ENCODE results near the gene SLC39A11. TPM values are rescaled to one million over a fixed set of nuclear protein-coding genes. Genes with fewer than 3 reads are reported as not detected.

SLC39A11 gene
- total RNA-seq, 1 donor from 2014 or later = 23.2 TPM

GRCh38 chr17:73013301-73013700 lies 79.2 kb downstream of the SLC39A11 start:
- Mint-ChIP-seq H3K4me3 (no peak overlapping the region), H3K36me3 (no peaks in the 10 kb centered on the region), H3K27me3 (no peaks in the 10 kb centered on the region), H3K9me3 (no peaks in the 10 kb centered on the region), H3K4me1 (ENCODE audit: unreplicated experiment) (peaks cover 33% of the 10 kb centered on the region), H3K27ac (no peak overlapping the region)
- TF ChIP-seq CTCF (conservative IDR thresholded peaks at IDR 0.05) = no peak
- DNase-seq (ENCODE audit: extremely low spot score, unreplicated experiment) = no peak

- no peak for TF ChIP-seq CTCF (conservative IDR thresholded peaks at IDR 0.05)
- Mint-ChIP-seq H3K27me3 (no peaks in the 10 kb centered on the region), H3K36me3 (no peaks in the 10 kb centered on the region), H3K9me3 (no peaks in the 10 kb centered on the region), H3K4me3 (no peak overlapping the region), H3K4me1 (ENCODE audit: unreplicated experiment) (peaks cover 37% of the 10 kb centered on the region), H3K27ac (no peak overlapping the region)
- no peak for DNase-seq (ENCODE audit: extremely low spot score, unreplicated experiment)
These were observed 81.4 kb downstream of the SLC39A11 start for GRCh38 chr17:73011016-73011486.

- no peak overlapping the region for H3K4me3 Mint-ChIP-seq
- H3K27me3 Mint-ChIP-seq = no peaks in the 10 kb centered on the region
- H3K9me3 Mint-ChIP-seq = no peaks in the 10 kb centered on the region
- TF ChIP-seq CTCF (conservative IDR thresholded peaks at IDR 0.05) = no peak
- H3K4me1 Mint-ChIP-seq (ENCODE audit: unreplicated experiment) = peaks cover 37% of the 10 kb centered on the region
- H3K27ac Mint-ChIP-seq = no peak overlapping the region
- no peaks in the 10 kb centered on the region for H3K36me3 Mint-ChIP-seq
- DNase-seq (ENCODE audit: extremely low spot score, unreplicated experiment) = no peak
These were observed 82.1 kb downstream of the SLC39A11 start for GRCh38 chr17:73010414-73010813.

- no peak for TF ChIP-seq CTCF (conservative IDR thresholded peaks at IDR 0.05)
- Mint-ChIP-seq H3K27ac (no peak overlapping the region), H3K36me3 (no peaks in the 10 kb centered on the region), H3K4me3 (no peak overlapping the region), H3K9me3 (no peaks in the 10 kb centered on the region), H3K4me1 (ENCODE audit: unreplicated experiment) (peaks cover 18% of the 10 kb centered on the region), H3K27me3 (no peaks in the 10 kb centered on the region)
- no peak for DNase-seq (ENCODE audit: extremely low spot score, unreplicated experiment)
These were observed 85.1 kb downstream of the SLC39A11 start for GRCh38 chr17:73007407-73007806.

- no peaks in the 10 kb centered on the region for H3K9me3 Mint-ChIP-seq
- no peak for DNase-seq (ENCODE audit: extremely low spot score, unreplicated experiment)
- H3K27me3 Mint-ChIP-seq = no peaks in the 10 kb centered on the region
- no peak for TF ChIP-seq CTCF (conservative IDR thresholded peaks at IDR 0.05)
- no peaks in the 10 kb centered on the region for H3K36me3 Mint-ChIP-seq
- H3K4me3 Mint-ChIP-seq = no peak overlapping the region
- no peak overlapping the region for H3K27ac Mint-ChIP-seq
- peaks cover 8% of the 10 kb centered on the region for H3K4me1 Mint-ChIP-seq (ENCODE audit: unreplicated experiment)
These were observed 87.1 kb downstream of the SLC39A11 start for GRCh38 chr17:73005360-73005759.

GRCh38 chr17:73003487-73003886 lies 89.0 kb downstream of the SLC39A11 start:
- Mint-ChIP-seq H3K27ac (no peak overlapping the region), H3K36me3 (no peaks in the 10 kb centered on the region), H3K27me3 (no peaks in the 10 kb centered on the region), H3K9me3 (no peaks in the 10 kb centered on the region), H3K4me3 (no peak overlapping the region), H3K4me1 (ENCODE audit: unreplicated experiment) (peaks cover 9% of the 10 kb centered on the region)
- no peak for DNase-seq (ENCODE audit: extremely low spot score, unreplicated experiment)
- TF ChIP-seq CTCF (conservative IDR thresholded peaks at IDR 0.05) = no peak

Data from type B pancreatic cell (in vitro differentiated cells).